Measurements from ENCODE around the gene GPC5. TPM values are rescaled to one million over a fixed set of nuclear protein-coding genes. Genes with fewer than 3 reads are reported as not detected.

GPC5 gene
- total and polyA plus RNA-seq, 2 donors (not counting 3 experiments of a cell fraction or from before 2014, with no cell fraction given): 0.59 to 0.97 TPM

GRCh38 chr13:91960947-91961346 lies 562.5 kb downstream of the GPC5 start:
- Histone ChIP-seq H3K4me1 (ENCODE audit: control insufficient read depth, extremely low read depth, insufficient read depth, low read length) (no peaks in the 10 kb centered on the region), H3K36me3 (ENCODE audit: control insufficient read depth in 2 of 2, extremely low read depth in 1 of 2, insufficient read depth in 2 of 2, low read length in 2 of 2) (no peaks in the 10 kb centered on the region), H3K9me1 (replicated peaks; ENCODE audit: control insufficient read depth, extremely low read depth, insufficient read depth, low read length) (no peaks in the 10 kb centered on the region), H3K9me3 (replicated peaks; ENCODE audit: control insufficient read depth, insufficient read depth, low read length) (no peaks in the 10 kb centered on the region), H2AFZ (ENCODE audit: low read depth, low read length) (no peak overlapping the region), H3K4me2 (ENCODE audit: insufficient read depth, low read length) (no peak overlapping the region), H3K27ac (ENCODE audit: insufficient read depth, low read depth, low read length) (no peak overlapping the region), H4K20me1 (replicated peaks; ENCODE audit: control insufficient read depth, extremely low read depth, insufficient read depth, low read length) (no peaks in the 10 kb centered on the region), H3K79me2 (ENCODE audit: control insufficient read depth, insufficient read depth, low read length) (no peaks in the 10 kb centered on the region), H3K9ac (replicated peaks; ENCODE audit: extremely low read depth, insufficient read depth, low read length) (no peak overlapping the region), H3K27me3 (ENCODE audit: control insufficient read depth in 2 of 2, insufficient read depth in 2 of 2, low read length in 2 of 2) (no peaks in the 10 kb centered on the region), H3K4me3 (replicated peaks in 1 of 3; ENCODE audit: insufficient read depth in 1 of 3, low read depth in 1 of 3, low read length in 3 of 3) (no peak overlapping the region)
- TF ChIP-seq POLR2A (IDR thresholded peaks at IDR 0.05; ENCODE audit: low read depth, low read length) (no peak), CTCF (IDR thresholded peaks at IDR 0.05; ENCODE audit: extremely low read depth in 1 of 2, insufficient read depth in 1 of 2, low read depth in 1 of 2, low read length in 2 of 2) (no peak), EZH2 (IDR thresholded peaks at IDR 0.05; ENCODE audit: borderline replicate concordance, low read depth, low read length, severe bottlenecking) (no peak), POLR2AphosphoS5 (IDR thresholded peaks at IDR 0.05; ENCODE audit: insufficient read depth, low read depth, low read length) (no peak), FOS (IDR thresholded peaks at IDR 0.05; ENCODE audit: borderline replicate concordance, insufficient read depth, low read length) (no peak), MYC (IDR thresholded peaks at IDR 0.05; ENCODE audit: low read depth, low read length) (no peak), JUN (IDR thresholded peaks at IDR 0.05; ENCODE audit: borderline replicate concordance, insufficient read depth, insufficient read length, low read depth) (no peak), GATA2 (IDR thresholded peaks at IDR 0.05; ENCODE audit: insufficient read depth, insufficient read length, low read depth, low read length) (no peak), MAX (IDR thresholded peaks at IDR 0.05; ENCODE audit: insufficient read depth, insufficient read length) (no peak)
- dilution Hi-C loops (cut with MboI; ENCODE audit: extremely low pct_ligation_motif_present, low sequenced_read_pairs): no loop called here
- DNase-seq (ENCODE audit: low read depth, low spot score): no peak
- POLR2A ChIA-PET: no interaction called here
- CTCF ChIA-PET: interaction anchor here (1.3 kb wide), 1 partner anchor 14 kb away, joined by 3 read pairs; no protein-coding TSS in a partner anchor
- no TSS peak for BruUV-seq (replicated peaks)
- FAIRE-seq: no peak
- intact Hi-C loops (cut with micrococcal nuclease): no loop called here

All from endothelial cell of umbilical vein (primary cell).